ENCODE data around the gene ACAA2. TPM values are rescaled to one million over a fixed set of nuclear protein-coding genes. Genes with fewer than 3 reads are reported as not detected.
A peak's percentile ranks its signal among the peaks of the same experiment; 100 is the strongest.

ACAA2 gene, protein sequence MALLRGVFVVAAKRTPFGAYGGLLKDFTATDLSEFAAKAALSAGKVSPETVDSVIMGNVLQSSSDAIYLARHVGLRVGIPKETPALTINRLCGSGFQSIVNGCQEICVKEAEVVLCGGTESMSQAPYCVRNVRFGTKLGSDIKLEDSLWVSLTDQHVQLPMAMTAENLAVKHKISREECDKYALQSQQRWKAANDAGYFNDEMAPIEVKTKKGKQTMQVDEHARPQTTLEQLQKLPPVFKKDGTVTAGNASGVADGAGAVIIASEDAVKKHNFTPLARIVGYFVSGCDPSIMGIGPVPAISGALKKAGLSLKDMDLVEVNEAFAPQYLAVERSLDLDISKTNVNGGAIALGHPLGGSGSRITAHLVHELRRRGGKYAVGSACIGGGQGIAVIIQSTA
- 18.2 TPM for total RNA-seq (2021; ENCODE audit: unreplicated experiment)
- 14.7 and 17.2 TPM in 2 replicates for polyA plus RNA-seq (2012)
- percentile 45 among the genes with signal in this experiment for Bru-seq, nascent RNA
- BruChase-seq, experiment 1, labeled RNA remaining after a 6-hour chase: percentile 57 among the genes with signal in this experiment
- BruChase-seq, experiment 2, labeled RNA remaining after a 2-hour chase: percentile 47 among the genes with signal in this experiment
- long read RNA-seq, transcript ACAA2-201 (10 exons, 3,350 nt): major isoform, 28 of 39 reads
- long read RNA-seq, partial matches to known transcripts: 0 of 39 reads
- long read RNA-seq, other reads (novel, unspliced or antisense): 8 of 39 reads

GRCh38 chr18:49813319-49814146, at the start of gene ACAA2:
Gene ACAA2 (minus strand): TSS chr18:49813533. CDS start chr18:49813484, 49 bp downstream.
- no peaks in the 10 kb centered on the region for H3K27me3 ChIP-seq (ENCODE audit: insufficient read depth, low read length)
- peaks cover 5 to 21% of the 10 kb centered on the region in 2 experiments; a peak in 3 of 4 replicates for H3K4me1 ChIP-seq (ENCODE audit: control insufficient read depth in 1 of 2, insufficient read depth in 2 of 2, low read length in 2 of 2)
- TF ChIP-seq EGR1 (IDR thresholded peaks at IDR 0.05; ENCODE audit: low read depth) (peak; percentile 72), SIN3A (IDR thresholded peaks at IDR 0.05; ENCODE audit: low read depth) (peak; percentile 51; the same call in 1 of the 2 replicates), CEBPB (IDR thresholded peaks at IDR 0.05; ENCODE audit: low read depth) (no peak), FOSL1 (IDR thresholded peaks at IDR 0.05; ENCODE audit: low read depth) (no peak), REST (IDR thresholded peaks at IDR 0.05; ENCODE audit: low read depth) (no peak), POLR2AphosphoS5 (IDR thresholded peaks at IDR 0.05; ENCODE audit: low read depth, low read length) (peak; percentile 79), POLR2A (IDR thresholded peaks at IDR 0.05; ENCODE audit: borderline replicate concordance, extremely low read depth, insufficient read depth, insufficient read length) (peak; percentile 66), MAX (IDR thresholded peaks at IDR 0.05) (no peak; the same call in 1 of the 2 replicates), CBX3 (IDR thresholded peaks at IDR 0.05; ENCODE audit: low read depth) (no peak), EZH2 (IDR thresholded peaks at IDR 0.05) (no peak), SP1 (IDR thresholded peaks at IDR 0.05; ENCODE audit: low read depth) (no peak; the same call in 1 of the 2 replicates), EZH2phosphoT487 (IDR thresholded peaks at IDR 0.05; ENCODE audit: borderline replicate concordance) (no peak), JUND (IDR thresholded peaks at IDR 0.05) (no peak; the same call in 1 of the 2 replicates), SRF (IDR thresholded peaks at IDR 0.05; ENCODE audit: low read depth) (no peak), YY1 (IDR thresholded peaks at IDR 0.05; ENCODE audit: extremely low read depth, insufficient replicate concordance, low read depth, low read length) (peak; percentile 19), ZFX (IDR thresholded peaks at IDR 0.05) (0 out of 2 replicates have a peak, but pooled peaks have one; percentile 27)
- H2AFZ ChIP-seq (ENCODE audit: low read depth, low read length, poor library complexity, severe bottlenecking): peak within 1 kb of the TSS; percentile 90
- no peaks in the 10 kb centered on the region for H4K20me1 ChIP-seq (ENCODE audit: insufficient read depth)
- DNase-seq (ENCODE audit: low read depth, low spot score) (peak; percentile 50), ATAC-seq (peak; percentile 96)
- H3K4me2 ChIP-seq (ENCODE audit: low read length): peak within 1 kb of the TSS; percentile 97
- H3K27ac ChIP-seq (ENCODE audit: low read depth, low read length): peak within 1 kb of the TSS; percentile 67
- TSS peak; percentile 57 for BruUV-seq (replicated peaks)
- intact Hi-C loops (cut with micrococcal nuclease): no loop called here
- POLR2A ChIA-PET: interaction anchor here (0.9 kb wide), 1 partner anchor 87 kb away, joined by 3 read pairs; no protein-coding TSS in a partner anchor
- peak within 1 kb of the TSS; percentile 79 for H3K9ac ChIP-seq (ENCODE audit: low read length)
- H3K9me3 ChIP-seq (ENCODE audit: control insufficient read depth in 1 of 2, insufficient read depth in 1 of 2, low read depth in 1 of 2, low read length in 2 of 2): no peaks in the 10 kb centered on the region
- H3K9me2 ChIP-seq (ENCODE audit: insufficient read depth): no peaks in the 10 kb centered on the region
- CTCF ChIA-PET: interaction anchor here (0.5 kb wide), 1 partner anchor 85 kb away, joined by 4 read pairs; no protein-coding TSS in a partner anchor
- peak within 1 kb of the TSS; percentile 80 to 88 for H3K4me3 ChIP-seq (replicated peaks in 1 of 2; ENCODE audit: low read depth in 1 of 2, low read length in 2 of 2)
- H3K36me3 ChIP-seq (ENCODE audit: control insufficient read depth in 1 of 2, insufficient read depth in 2 of 2, low read length in 2 of 2): no peaks in the 10 kb centered on the region
- RAD21 ChIA-PET (ENCODE audit: low non-redundant PET in 1 of 2, low total read pairs in 2 of 2, uncharacterized antibody in 2 of 2, unreplicated experiment in 2 of 2): no interaction called here
- no peaks in the 10 kb centered on the region for H3K79me2 ChIP-seq (ENCODE audit: insufficient read depth, low read length)
